Muscle of back (tissue), 11 donors: ENCODE results near the gene DOCK7. TPM values are rescaled to one million over a fixed set of nuclear protein-coding genes. Genes with fewer than 3 reads are reported as not detected.

ENCODE experiments used
- DNase-seq, 3 donors: peaks; one replicate each; pipeline versions ENCODE4 v3.0.0 to v3.0.0-alpha.2; 2013
- polyA plus RNA-seq, 10 donors: library from polyadenylated mRNA; unstranded; fragments of 120-200 nt; gene quantifications; one replicate each; pipeline ENCODE4 v1.2.1, GENCODE V29; 2013; ENCODE audit not compliant: insufficient read length in 10 of 10

The DOCK7 gene
- polyA plus RNA-seq, 10 donors: 29.3 to 39.5 (median 35.3) TPM

- no peak for DNase-seq
Measured at GRCh38 chr1:62423580-62424242, 264.5 kb downstream of the DOCK7 start.

GRCh38 chr1:62420214-62420613 lies 268.0 kb downstream of the DOCK7 start:
- no peak for DNase-seq

GRCh38 chr1:62417351-62417999 lies 270.7 kb downstream of the DOCK7 start:
- no peak for DNase-seq

- no peak for DNase-seq
Measured at GRCh38 chr1:62415687-62416086, 272.5 kb downstream of the DOCK7 start.

GRCh38 chr1:62407398-62408009 lies 280.7 kb downstream of the DOCK7 start:
- peak; percentile 68 to 83 (median 71) for DNase-seq

DNA sequence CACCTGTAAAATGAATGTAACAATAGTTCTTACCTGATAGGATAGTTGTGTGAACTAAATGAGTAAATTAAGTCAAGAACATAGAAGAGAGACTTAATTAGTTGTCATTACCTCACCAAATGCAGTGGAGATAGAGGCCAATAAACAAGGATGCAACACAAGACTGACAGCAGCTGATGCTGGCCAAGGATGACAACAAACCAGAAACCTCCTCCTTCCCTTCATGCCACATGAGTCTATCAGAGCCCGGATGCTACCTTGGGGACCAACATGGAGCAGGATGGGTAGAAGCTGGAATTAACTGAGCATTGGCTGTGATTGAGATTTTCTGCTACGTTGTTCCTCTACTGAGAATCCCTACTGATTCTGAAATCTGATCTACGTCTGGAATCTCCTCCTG lies 281.6 kb downstream of the DOCK7 start:
- no peak for DNase-seq

DNA sequence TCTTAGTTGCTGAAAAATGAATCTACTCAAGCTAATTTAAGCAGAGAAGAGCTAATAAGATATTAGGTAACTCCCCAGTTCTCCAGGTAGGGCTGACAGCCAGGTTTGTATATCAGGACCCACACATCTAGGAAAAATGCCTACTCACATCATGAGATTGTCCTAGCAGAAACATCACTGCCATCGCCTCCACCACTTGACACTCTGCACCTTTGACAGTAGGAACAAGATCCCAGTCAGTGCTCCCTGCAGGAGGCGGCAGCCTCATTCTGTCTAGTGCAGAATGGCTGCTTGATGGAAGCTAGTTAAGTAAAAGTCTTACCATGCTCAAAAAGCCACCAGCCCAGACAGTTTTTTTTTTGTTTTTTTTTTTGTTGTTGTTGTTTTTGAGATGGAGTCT lies 282.9 kb downstream of the DOCK7 start:
- DNase-seq: no peak

Other genes starting within 250 kb of the DOCK7 start
- gene ANGPTL3, start 90.9 kb downstream of the DOCK7 start, polyA plus RNA-seq: under 1 TPM in 7 of 10 donors, not detected in 3; 0.07 to 0.64 (median 0.12) TPM
- 10 to 100 TPM in 5 of 10 donors, 1 to 10 TPM in 5; 7.2 to 14.9 (median 10.6) TPM for gene ATG4C, start 95.7 kb upstream of the DOCK7 start, polyA plus RNA-seq